Measurements from ENCODE around the gene NLRP13. TPM values are rescaled to one million over a fixed set of nuclear protein-coding genes. Genes with fewer than 3 reads are reported as not detected.

NLRP13 gene
- total RNA-seq, 1 experiment from 2014 or later = not detected

GRCh38 chr19:55909801-55910200, 22.3 kb downstream of the NLRP13 start:
- Histone ChIP-seq H3K36me3 (ENCODE audit: control insufficient read depth, insufficient read depth, low read length) (no peaks in the 10 kb centered on the region), H3K9me3 (ENCODE audit: control insufficient read depth, insufficient read depth, low read depth, low read length) (no peaks in the 10 kb centered on the region), H3K4me1 (ENCODE audit: control insufficient read depth, insufficient read depth, low read length) (no peaks in the 10 kb centered on the region), H3K27ac (ENCODE audit: low read length) (no peak overlapping the region), H3K4me3 (ENCODE audit: low read depth in 2 of 2, low read length in 2 of 2) (no peak overlapping the region), H3K27me3 (ENCODE audit: control insufficient read depth, insufficient read depth, low read length) (peaks cover 15% of the 10 kb centered on the region)
- no peak for ATAC-seq
- intact Hi-C loops (cut with micrococcal nuclease; ENCODE audit: unreplicated experiment) (no loop called here), in situ Hi-C loops (cut with HindIII; ENCODE audit: low pct_unique_long_range_greater_than_20kb, low sequenced_read_pairs) (no loop called here)
- no TSS peak for BruUV-seq (replicated peaks)
- ChIA-PET CTCF (interaction anchor here (0.5 kb wide), 1 partner anchor 377 kb away, joined by 3 read pairs; no protein-coding TSS in a partner anchor), POLR2A (no interaction called here)
- TF ChIP-seq CTCF (IDR thresholded peaks at IDR 0.05) = no peak
- DNase-seq (ENCODE audit: low read depth, low spot score) = no peak

- ChIA-PET POLR2A (no interaction called here), CTCF (no interaction called here)
- DNase-seq (ENCODE audit: low read depth, low spot score) = no peak
- no TSS peak for BruUV-seq (replicated peaks)
- Histone ChIP-seq H3K4me3 (ENCODE audit: low read depth in 2 of 2, low read length in 2 of 2) (no peak overlapping the region), H3K4me1 (ENCODE audit: control insufficient read depth, insufficient read depth, low read length) (no peaks in the 10 kb centered on the region), H3K9me3 (ENCODE audit: control insufficient read depth, insufficient read depth, low read depth, low read length) (no peaks in the 10 kb centered on the region), H3K27me3 (ENCODE audit: control insufficient read depth, insufficient read depth, low read length) (peaks cover 15% of the 10 kb centered on the region), H3K36me3 (ENCODE audit: control insufficient read depth, insufficient read depth, low read length) (no peaks in the 10 kb centered on the region), H3K27ac (ENCODE audit: low read length) (no peak overlapping the region)
- in situ Hi-C loops (cut with HindIII; ENCODE audit: low pct_unique_long_range_greater_than_20kb, low sequenced_read_pairs) = no loop called here
- TF ChIP-seq SIN3A (IDR thresholded peaks at IDR 0.05; ENCODE audit: borderline replicate concordance, insufficient read depth, low read depth, low read length) (no peak), TCF7L2 (IDR thresholded peaks at IDR 0.05; ENCODE audit: low read depth, low read length) (no peak), CTCF (IDR thresholded peaks at IDR 0.05) (no peak), REST (IDR thresholded peaks at IDR 0.05; ENCODE audit: insufficient read depth in 1 of 2, low read depth in 2 of 2, low read length in 1 of 2) (no peak), POLR2AphosphoS5 (IDR thresholded peaks at IDR 0.05; ENCODE audit: low read depth, low read length) (no peak)
- ATAC-seq = no peak
- intact Hi-C loops (cut with micrococcal nuclease; ENCODE audit: unreplicated experiment) = no loop called here
These were observed 24.4 kb downstream of the NLRP13 start for GRCh38 chr19:55907746-55908145.

GRCh38 chr19:55907286-55907685, 24.9 kb downstream of the NLRP13 start:
- POLR2A ChIA-PET = no interaction called here
- DNase-seq (ENCODE audit: low read depth, low spot score) = no peak
- peaks cover 15% of the 10 kb centered on the region for H3K27me3 ChIP-seq (ENCODE audit: control insufficient read depth, insufficient read depth, low read length)

More at GRCh38 chr19:55907286-55907685, 24.9 kb downstream of the NLRP13 start:
- Histone ChIP-seq H3K4me3 (ENCODE audit: low read depth in 2 of 2, low read length in 2 of 2) (no peak overlapping the region), H3K27ac (ENCODE audit: low read length) (no peak overlapping the region), H3K9me3 (ENCODE audit: control insufficient read depth, insufficient read depth, low read depth, low read length) (no peaks in the 10 kb centered on the region), H3K36me3 (ENCODE audit: control insufficient read depth, insufficient read depth, low read length) (no peaks in the 10 kb centered on the region), H3K4me1 (ENCODE audit: control insufficient read depth, insufficient read depth, low read length) (no peaks in the 10 kb centered on the region)
- no peak for ATAC-seq
- in situ Hi-C loops (cut with HindIII; ENCODE audit: low pct_unique_long_range_greater_than_20kb, low sequenced_read_pairs) (no loop called here), intact Hi-C loops (cut with micrococcal nuclease; ENCODE audit: unreplicated experiment) (no loop called here)
- TF ChIP-seq CTCF (IDR thresholded peaks at IDR 0.05) (no peak), SIN3A (IDR thresholded peaks at IDR 0.05; ENCODE audit: borderline replicate concordance, insufficient read depth, low read depth, low read length) (no peak), TCF7L2 (IDR thresholded peaks at IDR 0.05; ENCODE audit: low read depth, low read length) (no peak), POLR2AphosphoS5 (IDR thresholded peaks at IDR 0.05; ENCODE audit: low read depth, low read length) (no peak), REST (IDR thresholded peaks at IDR 0.05; ENCODE audit: insufficient read depth in 1 of 2, low read depth in 2 of 2, low read length in 1 of 2) (no peak)
- no TSS peak for BruUV-seq (replicated peaks)
- CTCF ChIA-PET = no interaction called here

Measured in Panc1 (cell line).